Activated T-cell treated with anti-CD3 and anti-CD28 coated beads, Interleukin-2, amount 50 U/mL, for 48 hours (primary cell): ENCODE measurements around the gene DDC.

Experiments
- DNase-seq, 2 experiments: peaks; one replicate each; pipeline ENCODE4 v3.0.0-alpha.2; 2020

DDC gene

GRCh38 chr7:50450590-50451032, 114.6 kb downstream of the DDC start:
- no peak for DNase-seq

DNA sequence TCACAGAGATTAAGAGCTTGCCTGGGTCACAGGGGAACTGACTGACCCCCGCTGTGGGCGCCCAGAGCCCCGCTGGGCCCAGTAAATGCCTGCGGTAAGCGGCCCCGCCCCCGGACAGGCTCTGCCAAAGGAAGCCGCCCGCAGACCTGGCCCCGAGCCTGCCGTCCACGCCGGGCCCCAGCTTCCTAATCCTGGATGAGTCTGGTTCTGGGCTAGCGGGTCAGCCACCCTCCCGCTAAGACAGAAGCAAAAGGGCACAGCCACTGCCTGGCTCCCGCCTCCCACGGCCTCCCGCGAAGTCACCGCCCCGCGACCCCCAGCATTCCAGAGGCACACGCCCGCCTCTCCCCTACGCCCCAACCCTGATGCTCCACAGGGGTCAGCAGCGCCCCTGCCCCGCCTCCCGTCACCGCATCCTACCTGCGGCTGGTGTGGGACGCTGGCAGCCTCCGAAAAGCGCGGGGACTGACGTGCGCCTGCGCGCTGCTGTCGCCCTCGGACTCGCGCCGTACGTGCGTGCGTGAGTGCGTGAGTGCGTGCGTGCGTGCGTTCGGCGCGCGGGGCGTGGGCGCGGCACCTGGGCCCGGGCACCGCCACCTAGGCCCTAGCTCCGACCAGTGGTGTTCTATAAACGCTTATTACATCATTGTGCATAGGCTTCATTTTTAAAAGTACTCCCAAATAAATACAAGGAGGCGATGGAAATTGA, 115.2 kb downstream of the DDC start, which contains the start of gene FIGNL1:
Gene FIGNL1, minus strand, starts transcription at position 470 of the 709 bp plus-strand sequence. CDS start 3,063 bp downstream, outside the sequence.
- peak; percentile 85 to 90 for DNase-seq

GRCh38 chr7:50449501-50449880, 115.7 kb downstream of the DDC start:
- no peak for DNase-seq

GRCh38 chr7:50448823-50449222, 116.4 kb downstream of the DDC start:
- no peak for DNase-seq

GRCh38 chr7:50446542-50446960, 118.7 kb downstream of the DDC start:
- peak; percentile 40 to 46 for DNase-seq

DNA sequence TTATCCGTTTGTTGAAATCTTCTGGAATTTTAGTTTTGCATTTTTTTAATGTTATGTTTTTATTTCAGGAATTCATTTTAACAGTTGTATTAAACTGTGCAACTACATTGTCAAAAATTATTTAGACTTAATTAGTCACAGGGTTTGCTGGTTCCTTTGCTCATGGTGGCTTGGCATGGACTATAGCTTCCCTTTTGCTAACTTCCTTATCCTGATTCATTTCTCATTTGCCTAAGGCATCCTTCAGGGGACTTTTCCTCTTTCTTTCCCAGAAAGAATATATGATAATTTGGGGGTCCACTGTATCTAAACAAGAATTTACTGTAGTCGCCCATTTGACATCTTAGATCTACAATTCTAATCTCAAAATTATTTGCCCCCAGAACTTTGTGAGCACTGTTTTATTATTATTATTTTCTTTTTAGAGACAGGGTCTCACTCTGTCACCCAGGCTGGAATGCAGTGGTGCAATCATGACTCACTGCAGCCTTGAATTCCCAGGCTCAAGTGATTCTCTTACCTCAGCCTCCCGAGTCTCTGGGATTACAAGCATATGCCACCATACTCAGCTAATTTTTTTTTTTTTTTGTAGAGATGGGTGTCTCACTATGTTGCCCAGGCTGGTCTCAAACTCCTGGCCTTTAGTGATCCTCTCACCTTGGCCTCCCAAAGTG, 128.9 kb downstream of the DDC start:
- no peak for DNase-seq

- no peak for DNase-seq
These were observed 133.4 kb downstream of the DDC start for GRCh38 chr7:50431722-50432305.

GRCh38 chr7:50431316-50431715, 133.9 kb downstream of the DDC start:
- no peak for DNase-seq

GRCh38 chr7:50428911-50429310, 136.3 kb downstream of the DDC start:
- DNase-seq: no peak

GRCh38 chr7:50427518-50427917, 137.7 kb downstream of the DDC start:
- no peak for DNase-seq

- DNase-seq: no peak
These were observed 138.7 kb downstream of the DDC start for GRCh38 chr7:50426280-50427045.

GRCh38 chr7:50425318-50425717, 139.9 kb downstream of the DDC start:
- DNase-seq: no peak

- no peak for DNase-seq
These were observed 141.3 kb downstream of the DDC start for GRCh38 chr7:50423860-50424259.

GRCh38 chr7:50422858-50423257, 142.3 kb downstream of the DDC start:
- no peak for DNase-seq

DNA sequence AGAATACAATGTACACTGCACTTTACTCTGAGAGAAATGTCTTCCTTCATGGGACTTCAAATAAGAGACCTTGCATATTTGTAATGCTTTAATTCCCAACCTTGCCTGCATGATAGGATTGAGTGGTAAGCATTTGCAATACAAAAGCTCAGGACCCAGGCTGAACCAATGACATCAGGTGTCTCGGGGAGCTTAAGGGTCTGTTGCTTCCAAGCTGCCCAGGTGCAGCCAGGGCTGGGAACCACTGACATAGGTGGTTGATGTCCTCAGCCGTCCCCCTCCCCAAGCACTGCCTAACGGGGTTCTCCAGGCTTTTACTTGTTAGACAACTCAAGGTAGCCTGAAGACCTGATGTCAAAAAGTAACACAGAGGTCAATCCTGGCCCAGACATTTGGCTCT, 144.2 kb downstream of the DDC start:
- DNase-seq: no peak

- no peak for DNase-seq
These were observed 146.5 kb downstream of the DDC start for GRCh38 chr7:50418526-50419290.

DNA sequence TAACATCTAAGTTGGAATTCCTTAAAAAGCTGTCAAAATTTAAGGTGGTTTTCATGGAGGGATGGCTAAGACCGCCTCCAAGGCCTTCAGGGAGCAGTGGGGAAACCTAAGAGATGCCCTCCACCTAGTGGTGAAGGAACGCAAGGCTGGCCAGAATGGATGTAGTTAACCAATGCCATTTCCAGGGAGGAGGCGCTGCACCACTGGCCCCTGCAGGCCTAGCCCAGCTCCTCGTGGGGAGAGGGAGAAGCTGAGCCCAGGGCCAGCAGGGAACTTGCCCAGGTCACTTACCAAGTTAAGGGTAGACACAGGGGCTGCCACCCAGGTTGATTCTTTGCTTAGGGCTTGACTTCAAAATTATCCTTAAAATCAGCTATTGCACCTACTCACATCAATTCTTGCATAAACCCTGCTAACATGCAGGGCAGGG, 147.1 kb downstream of the DDC start:
- DNase-seq: peak; percentile 81 to 85

DNA sequence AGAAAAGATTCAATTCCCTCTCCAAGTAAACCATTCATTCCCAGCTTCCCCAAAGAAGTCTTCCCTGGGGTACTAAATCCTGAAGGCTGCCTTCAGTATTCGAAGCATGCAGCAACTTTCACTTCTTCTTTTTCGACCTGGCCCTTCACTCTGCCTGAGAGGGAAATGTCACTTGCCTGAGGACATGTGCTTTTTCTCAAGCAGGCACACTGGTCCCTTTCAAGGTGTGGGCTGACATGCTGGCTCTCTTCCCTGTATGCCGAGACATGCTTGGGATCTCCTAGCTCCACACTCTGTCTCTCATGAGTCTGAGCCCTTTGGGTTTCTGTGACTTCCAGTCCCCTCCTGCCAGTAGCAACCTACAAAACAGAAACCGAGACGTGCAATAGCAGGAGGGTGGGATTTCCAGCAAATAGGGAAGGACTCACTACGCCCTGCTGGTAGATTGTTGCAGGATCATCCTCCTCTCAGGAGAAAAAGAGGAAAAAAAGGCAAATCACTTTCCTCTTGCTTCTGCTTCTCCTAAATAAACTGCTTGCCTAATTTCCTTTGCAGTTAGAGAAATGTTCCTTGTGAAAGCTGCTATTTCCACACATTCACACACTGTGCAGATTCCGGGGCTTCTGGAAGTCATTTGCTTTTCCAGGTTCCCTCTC, 148.6 kb downstream of the DDC start:
- no peak for DNase-seq

GRCh38 chr7:50415844-50416364, 149.3 kb downstream of the DDC start:
- no peak for DNase-seq

- DNase-seq: no peak
These were observed 151.6 kb downstream of the DDC start for GRCh38 chr7:50413561-50413960.

DNA sequence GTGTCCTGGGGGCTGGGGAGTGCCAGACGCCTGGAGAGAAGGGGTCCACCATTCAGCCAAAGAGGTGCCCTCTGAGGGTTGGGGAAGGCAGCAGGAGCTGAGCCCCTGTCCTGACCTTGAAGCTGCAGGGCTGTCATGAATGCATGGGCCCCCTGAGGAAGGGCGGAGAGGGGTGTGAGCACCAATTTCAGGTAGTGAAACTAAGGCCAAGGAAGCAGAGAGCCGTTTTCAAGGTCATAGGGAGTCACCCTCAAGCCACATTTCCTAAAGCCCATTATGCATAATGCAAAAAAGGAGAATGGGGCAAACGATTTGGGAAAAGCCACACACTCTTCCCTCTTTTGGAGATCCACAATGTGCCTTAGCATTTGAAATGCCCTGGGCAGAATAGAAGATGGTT, 152.2 kb downstream of the DDC start:
- DNase-seq: no peak

- DNase-seq: no peak
These were observed 153.9 kb downstream of the DDC start for GRCh38 chr7:50411332-50411731.
